ENCODE results near the gene ATOH8.

- TF ChIP-seq EZH2 (IDR thresholded peaks at IDR 0.05; ENCODE audit: borderline replicate concordance, low read depth, low read length, severe bottlenecking) (no peak), CTCF (IDR thresholded peaks at IDR 0.05; ENCODE audit: borderline replicate concordance, extremely low read depth, low read length, poor library complexity, severe bottlenecking) (no peak)
These were observed 4.6 kb upstream of the ATOH8 start for GRCh38 chr2:85748985-85749875.

Data from DND-41 (cell line).